ENCODE results near the gene OR2B2.

- TF ChIP-seq EZH2 (IDR thresholded peaks at IDR 0.05; ENCODE audit: borderline replicate concordance, low read depth, low read length, poor library complexity, severe bottlenecking) (no peak), CTCF (conservative IDR thresholded peaks at IDR 0.05; ENCODE audit: low read depth, low read length) (no peak)
Observed at GRCh38 chr6:27867945-27868300, 44.3 kb downstream of the OR2B2 start.
